DLD1 (cell line): ENCODE measurements around the gene FAM20C.

Experiments
- in situ Hi-C: cut with HindIII; loops from 2 replicates; pipeline ENCODE4 v1.10.0; 2017; ENCODE audit warnings: low sequenced_read_pairs

The FAM20C gene

DNA sequence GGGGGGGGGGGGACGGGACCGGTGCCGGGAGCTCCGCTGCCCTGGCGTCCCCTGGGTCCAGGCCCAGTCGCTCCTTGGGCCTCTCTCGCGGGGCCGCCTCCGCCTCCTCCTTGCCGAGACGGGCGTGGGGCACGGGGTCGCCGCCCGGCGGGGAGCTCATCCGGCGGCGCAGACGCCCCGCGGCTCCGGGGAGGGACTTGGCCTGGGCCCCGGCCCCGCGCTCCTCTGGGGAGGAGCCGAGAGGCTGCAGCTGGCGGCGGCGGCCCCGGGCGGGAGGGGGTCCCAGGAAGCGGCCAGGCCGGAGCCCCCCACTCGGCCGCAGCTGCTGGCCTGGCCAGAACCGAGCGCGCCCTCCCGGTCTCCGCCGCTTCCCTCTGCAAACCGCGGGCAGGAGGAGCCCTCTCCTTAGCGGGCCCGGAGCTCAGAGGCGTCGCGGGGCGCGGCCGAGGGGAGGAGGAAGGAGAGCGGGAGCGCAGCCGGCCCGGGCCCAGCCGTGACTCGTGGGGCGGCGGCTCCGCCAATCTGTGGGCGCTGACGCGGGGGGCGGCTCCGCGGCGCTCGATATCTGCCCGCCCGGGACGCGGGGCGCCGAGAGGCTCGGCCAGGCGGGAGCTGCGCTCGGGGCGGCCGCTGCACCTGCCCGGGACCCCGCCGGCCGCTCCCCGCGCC, at the start of gene FAM20C:
Gene FAM20C, plus strand, starts transcription at position 591 of the 669 bp plus-strand sequence. CDS start 629 bp downstream, outside the sequence.
- in situ Hi-C loops: no loop called here

DNA sequence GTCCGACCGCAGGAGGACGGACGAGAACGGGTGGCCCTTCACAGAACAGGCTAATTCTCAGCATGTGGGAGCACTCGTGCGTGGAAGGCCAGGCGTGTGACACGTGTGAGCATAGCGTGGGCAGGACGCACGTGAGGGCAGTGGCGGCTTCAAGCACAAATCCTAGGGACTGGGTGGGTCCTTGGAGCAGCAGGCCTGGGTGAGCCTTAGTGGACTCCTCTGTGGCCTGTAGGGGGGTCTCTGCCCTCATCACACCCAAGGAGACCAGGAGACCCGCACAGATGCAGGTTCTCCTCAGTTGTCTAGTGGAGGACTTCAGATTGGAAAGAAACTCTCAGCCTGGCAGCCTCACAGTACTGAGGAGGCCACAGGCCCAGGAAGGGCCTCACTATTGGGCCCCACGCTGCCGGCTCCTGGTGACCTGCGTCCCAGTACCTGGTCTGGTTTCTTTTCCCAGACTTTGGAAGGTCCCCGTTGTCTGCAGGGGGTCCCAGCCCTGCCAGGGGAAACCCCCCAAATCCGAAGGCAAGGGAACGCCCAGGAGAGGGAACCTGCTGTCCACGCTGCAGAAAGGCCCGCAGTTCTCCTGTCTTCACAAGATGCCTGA, 49.1 kb upstream of the FAM20C start:
- in situ Hi-C loops: no loop called here

DNA sequence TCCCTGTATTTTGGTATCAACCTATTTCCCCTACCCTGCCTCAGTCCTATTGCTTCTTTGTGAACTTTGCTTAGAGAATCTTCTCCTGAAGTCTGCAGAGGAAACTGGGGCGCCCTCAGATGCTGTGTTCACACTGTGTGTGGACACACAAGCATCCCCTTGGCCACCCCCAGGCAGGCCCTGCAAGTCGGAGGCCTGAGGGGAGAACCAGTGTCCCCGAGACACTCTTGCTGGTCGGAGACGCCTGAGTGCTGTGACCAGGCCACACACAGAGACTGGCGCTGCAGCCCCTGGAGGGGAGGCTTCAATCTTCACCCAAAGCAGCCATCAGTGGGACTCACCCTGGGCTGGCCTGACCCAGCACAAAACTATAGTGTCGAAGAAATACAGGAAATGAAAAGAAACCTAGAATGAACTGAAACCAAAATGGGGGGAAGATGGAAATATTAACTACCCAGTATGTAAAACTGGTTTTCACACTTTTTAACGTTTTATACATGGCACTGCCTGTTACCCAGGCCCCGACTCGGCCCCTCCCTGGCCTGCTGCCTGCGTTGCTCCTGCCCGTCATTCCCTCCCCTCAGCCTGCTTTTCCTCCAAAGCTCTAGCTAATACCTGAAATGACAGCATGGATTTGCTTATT, 48.4 kb upstream of the FAM20C start:
- in situ Hi-C loops: no loop called here

DNA sequence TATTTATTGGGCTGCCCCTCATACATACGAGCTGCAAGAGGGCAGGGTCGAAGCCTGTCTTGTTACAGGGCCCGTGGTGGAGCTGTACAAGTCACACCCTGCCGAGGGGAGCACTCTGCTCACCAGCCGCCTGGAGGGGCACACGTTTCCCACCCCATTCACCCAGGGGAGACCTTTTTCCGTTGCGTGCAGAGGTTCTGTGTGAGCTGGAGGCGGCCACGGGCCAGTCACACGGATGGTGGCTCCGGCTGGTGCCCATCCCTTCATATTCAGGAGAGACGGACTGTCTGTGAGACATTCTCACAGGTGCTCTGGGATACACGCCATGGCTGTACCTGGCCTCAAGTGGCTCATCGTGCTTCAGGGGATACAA, 47.9 kb upstream of the FAM20C start:
- in situ Hi-C loops: no loop called here

DNA sequence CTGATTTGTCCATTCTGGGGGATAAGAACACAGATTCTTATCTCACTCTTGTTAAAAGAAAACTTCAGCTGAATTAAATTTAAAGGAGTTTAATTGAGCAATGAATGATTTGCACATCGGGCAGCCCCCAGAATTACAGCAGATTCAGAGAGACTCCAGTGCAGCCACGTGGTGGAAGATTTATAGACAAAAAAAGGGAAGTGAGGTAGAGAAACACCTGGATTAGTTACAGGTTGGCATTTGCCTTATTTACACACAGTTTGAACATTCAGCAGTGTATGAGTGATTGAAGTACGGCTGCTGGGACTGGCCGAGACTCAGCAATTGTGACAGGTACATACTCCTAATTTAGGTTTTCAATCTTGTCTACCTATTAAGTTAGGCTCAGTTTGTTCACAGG, 46.5 kb upstream of the FAM20C start:
- in situ Hi-C loops: no loop called here

DNA sequence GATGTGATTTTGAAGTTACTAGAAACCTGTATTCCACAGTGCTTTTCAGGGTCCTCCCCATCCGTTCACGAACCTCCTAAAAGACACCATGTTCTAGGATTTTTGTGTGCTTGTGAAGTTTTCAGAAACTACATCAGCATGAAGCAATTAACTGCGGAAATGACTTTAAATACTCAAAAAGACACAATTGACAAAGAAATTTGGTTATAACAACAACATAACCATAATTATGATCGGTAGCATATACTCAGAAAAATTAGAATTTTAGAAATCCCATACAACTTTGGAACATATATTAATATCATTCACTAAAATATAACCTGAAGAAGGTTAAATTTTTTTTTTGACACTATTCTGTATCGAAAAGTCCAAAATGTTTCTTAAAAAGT, 43.8 kb upstream of the FAM20C start:
- in situ Hi-C loops: no loop called here

DNA sequence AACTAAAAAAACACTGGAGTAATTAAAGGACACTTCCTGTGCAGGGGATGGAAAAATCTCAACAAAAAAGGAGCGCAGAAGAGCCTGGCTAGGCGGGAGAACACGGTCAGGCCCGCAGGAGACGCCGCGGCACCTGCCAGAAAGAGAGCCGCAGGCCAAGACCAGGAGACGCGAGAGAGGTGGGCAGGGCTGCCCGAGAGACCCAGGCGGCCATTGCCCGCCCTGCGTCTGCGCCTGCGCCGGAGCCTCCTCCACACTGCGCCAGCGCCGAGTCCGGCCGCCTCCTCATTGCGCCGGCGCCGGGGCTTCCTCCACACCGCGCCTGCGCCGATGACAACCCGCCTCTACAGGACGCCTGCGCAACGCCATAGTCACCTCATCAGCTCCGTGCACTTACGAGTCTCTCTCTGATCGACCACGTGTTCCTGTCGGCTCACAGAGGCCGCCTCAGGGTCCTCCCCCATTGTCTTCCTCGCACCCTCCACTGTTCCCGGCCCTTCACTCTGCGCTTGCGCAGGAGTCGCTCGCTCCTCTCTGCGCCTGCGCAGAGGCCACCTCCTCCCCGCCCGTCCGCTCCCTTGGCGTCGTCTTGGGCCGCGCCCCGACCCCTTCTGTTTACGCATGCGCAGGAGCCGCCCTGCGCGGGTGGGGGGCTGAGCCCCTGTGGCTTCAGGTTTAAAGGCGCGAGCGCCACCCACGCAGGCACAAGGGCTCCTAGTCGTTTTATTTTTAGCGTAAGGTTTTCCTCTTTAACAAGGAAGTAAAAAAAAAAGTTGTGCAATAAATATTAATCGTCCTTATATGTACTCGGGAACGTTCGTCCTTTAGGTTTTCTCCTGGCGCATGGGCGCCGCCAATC, 43.2 kb upstream of the FAM20C start:
- in situ Hi-C loops: no loop called here

DNA sequence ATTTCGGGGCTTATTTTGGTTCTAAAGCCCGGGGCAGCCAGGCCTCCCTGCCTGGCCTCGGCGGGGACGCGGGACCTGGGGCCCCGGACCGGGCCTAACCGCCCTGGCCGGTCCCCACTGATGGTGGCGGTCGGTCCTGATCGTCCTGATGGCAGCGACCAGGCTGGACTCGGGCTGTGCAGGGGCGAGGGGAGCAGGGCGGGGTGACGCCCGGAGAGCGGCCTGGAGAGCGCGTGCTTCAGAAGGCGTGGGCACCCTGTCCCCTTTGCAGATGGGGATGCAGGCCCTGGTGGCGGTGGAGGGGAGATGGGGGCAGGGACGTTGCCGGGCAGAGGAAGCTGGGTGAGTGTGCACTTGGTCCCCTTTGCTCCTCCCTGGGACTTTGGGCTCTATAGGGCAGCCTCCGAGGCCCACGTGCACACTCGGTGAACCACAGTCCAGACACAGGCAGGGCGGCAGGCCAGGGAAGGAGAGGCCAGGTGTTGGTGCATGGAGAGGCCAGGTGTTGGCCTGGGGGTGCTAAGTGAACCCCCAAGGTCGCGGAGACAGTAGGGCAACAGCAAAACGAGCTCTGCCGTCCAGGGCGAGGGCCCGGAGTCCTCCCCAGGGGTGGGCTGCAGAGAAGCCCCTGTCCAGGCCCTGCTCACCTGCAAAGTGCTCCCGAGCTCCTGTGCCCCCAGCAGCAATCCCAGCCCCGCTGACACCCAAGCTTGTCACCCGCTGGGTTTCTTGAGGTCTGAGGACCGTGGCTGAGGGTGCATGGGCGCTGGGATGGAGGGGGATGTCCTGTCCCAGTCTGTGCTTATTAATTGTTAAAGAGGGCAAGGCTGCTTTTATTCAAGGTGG, 42.4 kb upstream of the FAM20C start:
- in situ Hi-C loops: loop anchor here (5.0 kb wide), 1 partner anchor 37 kb away; no protein-coding TSS in a partner anchor

DNA sequence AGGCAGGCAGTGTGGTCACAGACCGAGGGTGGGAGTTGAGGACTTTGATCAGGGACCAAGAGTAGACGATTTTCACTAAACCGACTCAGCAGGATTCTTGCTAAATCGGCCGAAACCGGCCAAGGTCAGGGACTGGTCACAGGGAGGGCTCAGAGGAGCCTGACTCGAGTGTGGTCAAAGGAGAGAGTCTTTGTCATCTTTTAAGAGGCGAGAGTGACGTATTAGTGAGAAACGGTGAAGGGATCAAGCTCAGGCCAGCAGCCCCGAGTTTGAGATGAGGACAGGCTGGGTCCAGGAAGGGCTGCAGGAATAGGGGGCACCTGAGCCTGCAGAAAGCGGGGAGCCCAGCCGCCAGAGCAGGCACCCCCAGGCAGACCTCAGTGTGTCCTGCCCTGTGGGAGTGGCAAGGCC, 41.6 kb upstream of the FAM20C start:
- in situ Hi-C loops: loop anchor here (5.0 kb wide), 1 partner anchor 36 kb away; no protein-coding TSS in a partner anchor

DNA sequence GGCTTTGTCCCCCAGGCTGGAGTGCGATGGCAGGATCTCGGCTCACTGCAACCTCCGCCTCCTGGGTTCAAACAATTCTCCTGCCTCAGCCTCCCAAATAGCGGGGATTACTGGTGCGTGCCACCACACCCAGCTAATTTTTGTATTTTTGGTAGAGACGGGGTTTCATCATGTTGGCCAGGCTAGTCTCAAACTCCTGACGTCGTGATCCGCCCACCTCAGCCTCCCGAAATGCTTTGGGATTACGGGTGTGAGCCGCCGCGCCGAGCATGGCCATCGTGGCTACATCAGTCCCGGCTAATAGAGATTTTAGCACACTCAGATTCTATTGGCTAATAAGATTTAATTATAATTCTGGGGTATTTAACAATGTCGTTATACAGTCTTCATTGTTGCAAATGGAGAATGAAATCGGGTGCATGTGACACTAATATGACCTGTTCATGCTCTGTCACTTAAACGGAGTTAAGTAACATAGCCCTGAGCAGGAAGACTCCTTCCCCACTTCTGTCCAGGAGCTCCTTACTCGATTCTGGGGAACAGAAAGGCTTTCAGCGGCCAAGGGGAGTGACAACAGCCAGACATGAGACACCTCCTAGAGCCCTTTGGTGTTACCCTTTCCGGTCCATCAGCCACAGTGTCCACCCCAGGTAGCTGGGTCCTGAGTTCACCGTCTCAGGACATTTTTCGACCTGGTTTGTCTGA, 40.9 kb upstream of the FAM20C start:
- in situ Hi-C loops: loop anchor here (5.0 kb wide), 1 partner anchor 36 kb away; no protein-coding TSS in a partner anchor

DNA sequence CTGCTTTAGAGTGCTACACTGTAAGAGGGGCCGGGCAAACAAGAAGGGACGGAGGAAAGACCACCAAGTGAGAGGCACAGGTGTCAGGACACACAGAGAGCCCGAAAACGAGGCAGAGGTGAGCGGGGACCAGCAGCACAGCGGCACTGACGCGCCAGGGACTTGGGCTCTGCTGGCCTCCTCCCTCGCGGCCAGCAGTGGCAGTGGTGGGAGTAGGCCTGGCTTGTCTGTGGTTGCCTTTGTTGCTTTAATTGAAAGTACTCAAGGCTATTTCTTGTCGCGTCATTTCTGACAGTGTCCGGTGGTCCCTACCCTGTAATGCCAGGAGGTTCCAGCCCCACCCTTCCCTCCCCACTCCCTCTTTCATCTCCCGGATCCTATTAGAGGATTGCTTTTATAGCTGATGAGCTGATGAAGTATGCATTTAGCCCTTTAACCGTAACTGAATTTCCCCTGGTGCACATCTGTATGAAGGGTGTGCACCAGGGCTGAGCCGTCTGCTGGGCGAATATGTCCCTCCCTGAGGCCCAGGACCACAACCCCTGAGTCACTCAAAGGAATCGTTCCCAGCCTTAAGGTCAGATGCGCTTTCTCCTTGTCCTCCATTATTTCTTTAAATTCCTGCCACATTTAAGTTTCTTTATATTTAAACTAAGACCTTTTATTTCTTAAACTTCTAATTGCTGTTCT, 39.5 kb upstream of the FAM20C start:
- in situ Hi-C loops: loop anchor here (5.0 kb wide), 1 partner anchor 34 kb away; no protein-coding TSS in a partner anchor

DNA sequence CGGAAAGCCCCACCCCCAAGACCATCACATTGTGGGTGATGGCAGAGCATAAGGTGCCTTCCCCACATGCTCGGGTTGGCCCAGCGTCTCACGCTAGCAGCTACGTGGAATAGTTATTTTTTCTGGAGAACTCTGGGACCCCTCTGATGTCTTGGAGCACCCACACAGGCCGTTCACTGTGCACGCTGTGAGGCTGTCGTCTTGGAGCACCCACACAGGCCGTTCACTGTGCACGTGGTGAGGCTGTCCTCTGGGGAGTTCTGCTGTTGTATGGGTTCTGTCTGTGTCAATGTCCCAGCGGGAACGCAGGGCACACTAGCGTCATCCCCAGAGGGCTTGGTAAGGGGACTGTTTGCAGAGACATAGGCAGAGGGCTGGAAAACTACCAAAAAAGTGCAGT, 38.8 kb upstream of the FAM20C start:
- in situ Hi-C loops: loop anchor here (5.0 kb wide), 1 partner anchor 34 kb away; no protein-coding TSS in a partner anchor

DNA sequence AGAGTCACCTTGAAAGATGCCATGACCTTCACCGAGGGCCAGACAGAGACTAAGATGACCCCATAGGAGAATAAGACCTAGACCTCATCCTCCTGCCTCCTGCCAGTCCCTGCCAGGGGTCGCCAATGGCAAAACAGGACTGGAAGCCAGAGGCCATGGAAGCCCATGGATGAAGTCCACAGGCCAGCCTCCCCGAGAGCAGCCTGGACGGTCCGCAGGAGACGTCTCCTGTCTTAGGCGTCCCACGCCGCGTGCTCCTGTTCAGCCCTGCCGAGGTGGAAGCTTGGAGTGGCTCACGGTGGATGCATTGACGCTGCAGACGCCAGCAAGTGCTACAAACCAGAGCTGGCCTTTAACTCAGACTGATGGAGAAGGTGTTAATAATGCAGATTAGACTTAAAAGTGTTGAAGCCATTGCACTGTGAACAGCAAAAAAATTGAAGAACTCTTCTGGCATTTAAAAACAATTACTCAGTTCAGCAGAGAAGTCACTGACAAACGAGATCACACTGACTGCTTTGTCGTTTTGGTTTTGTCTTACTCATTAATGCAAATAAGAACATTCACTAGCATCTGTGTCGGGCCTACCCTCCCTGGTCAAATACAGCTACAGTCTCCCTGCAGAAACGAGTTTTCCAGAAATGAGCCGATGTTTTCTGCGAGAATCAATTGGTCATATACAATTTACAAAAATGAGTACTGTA, 38.1 kb upstream of the FAM20C start:
- in situ Hi-C loops: loop anchor here (5.0 kb wide), 1 partner anchor 33 kb away; no protein-coding TSS in a partner anchor

DNA sequence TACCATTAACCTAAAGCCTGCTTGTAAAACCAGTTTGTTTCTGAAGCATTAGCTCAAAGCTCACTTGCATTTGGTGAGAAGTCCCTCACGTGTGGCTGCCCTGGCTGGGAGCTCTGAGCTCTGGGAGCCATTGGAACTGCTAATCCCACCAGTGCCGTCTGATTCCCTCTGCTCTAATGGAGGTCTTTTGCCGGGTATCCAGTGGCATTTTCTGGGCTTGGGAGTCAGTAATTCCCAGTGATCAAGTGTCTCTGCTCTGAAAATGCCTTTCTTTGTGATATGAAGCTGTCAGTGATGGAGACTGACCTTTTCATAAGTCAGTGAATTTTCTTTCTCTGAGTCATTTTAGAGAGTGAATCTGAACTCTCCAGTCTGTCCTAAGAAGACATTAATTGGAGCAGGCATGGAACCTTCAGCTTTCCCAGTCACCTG, 36.9 kb upstream of the FAM20C start:
- in situ Hi-C loops: no loop called here

DNA sequence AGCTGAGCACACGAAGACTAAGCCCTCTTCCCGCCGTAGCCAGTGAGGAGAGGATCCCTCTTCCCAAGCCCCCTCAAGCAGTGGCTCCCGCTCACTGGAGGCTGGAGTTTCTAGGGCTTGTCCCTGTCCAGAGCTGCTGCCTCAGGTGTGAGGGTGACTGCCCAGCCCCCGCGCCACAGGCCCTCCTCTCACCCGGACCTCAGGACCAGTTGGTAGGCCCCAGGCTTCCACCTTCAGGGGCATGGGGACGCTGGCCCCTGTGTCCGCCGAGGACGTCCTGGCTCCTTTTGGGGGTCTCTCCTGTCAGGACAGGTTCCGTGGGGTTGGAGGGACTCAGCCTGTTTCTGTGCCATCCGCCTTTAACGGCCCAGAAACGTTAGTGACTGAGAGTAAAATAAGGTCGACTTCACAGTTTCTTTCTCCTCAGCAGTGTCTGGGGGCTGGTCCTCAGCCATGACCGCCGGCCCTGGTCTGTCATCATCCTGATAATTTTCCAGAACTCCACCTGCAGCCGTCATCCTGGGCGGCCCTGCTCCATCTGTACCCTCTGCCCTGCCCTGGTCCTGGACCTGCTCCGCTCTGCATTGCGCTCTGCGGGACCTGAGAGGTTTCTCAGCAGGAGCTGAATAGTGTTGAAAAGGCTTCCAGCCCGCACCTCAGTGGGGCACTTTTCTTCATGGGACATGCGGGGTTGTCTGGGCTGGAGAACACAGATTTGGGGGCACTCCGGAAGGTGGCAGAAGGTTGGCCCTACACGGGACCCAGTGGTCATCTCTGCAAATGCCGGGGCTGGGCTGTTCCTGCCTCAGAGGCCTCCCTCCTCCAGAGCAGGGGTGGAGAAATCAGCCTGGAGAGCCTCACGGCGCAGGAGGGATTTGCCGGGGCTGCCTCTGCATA, 36.0 kb upstream of the FAM20C start:
- in situ Hi-C loops: no loop called here

DNA sequence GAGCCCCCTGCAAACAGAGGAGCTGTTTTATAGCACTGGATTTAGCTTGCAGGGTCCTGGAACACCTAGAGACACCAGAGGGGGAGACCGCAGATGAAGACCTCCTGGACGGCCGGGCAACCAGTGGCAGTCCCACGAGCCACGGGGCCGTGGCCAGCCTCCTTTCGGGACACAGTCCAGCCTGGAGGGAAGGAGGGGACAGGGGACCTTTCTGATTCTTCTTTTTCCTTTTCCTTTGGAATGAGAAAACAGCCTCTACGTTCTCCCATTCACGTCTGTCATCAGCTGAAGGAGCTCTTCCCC, 35.4 kb upstream of the FAM20C start:
- in situ Hi-C loops: no loop called here
